GM23338 (cell line): Measurements from ENCODE around the gene PLXNA2. TPM values are rescaled to one million over a fixed set of nuclear protein-coding genes. Genes with fewer than 3 reads are reported as not detected.

Experiments
- ATAC-seq: fragments of 200-7000 bp; cut with Tn5 transposase; 3 replicates; pipeline ENCODE4 v1.9.1; 2020
- DNase-seq: peaks from one replicate; pipeline ENCODE4 v3.0.0-alpha.2; 2015; ENCODE audit warnings: low spot score
- H2AFZ ChIP-seq: fragments of 200-600 bp; sonication (generic); 2 replicates; pipeline ENCODE4 v1.8.0; 2016; ENCODE audit warnings: antibody characterized with exemption, mild to moderate bottlenecking, moderate library complexity
- H3F3A ChIP-seq: fragments of 200-600 bp; sonication (generic); replicated peaks from 2 replicates; pipeline ENCODE4 v1.8.0; 2017; ENCODE audit warnings: antibody characterized with exemption, mixed run types, low read depth
- H3K27ac ChIP-seq: fragments of 200-600 bp; sonication (generic); 2 replicates; pipeline ENCODE4 v1.6.1; 2016; ENCODE audit warnings: low read depth
- H3K27me3 ChIP-seq: fragments of 200-600 bp; sonication (generic); 2 replicates; pipeline ENCODE4 v1.8.0; 2016; ENCODE audit warnings: mild to moderate bottlenecking, mixed run types, moderate library complexity; ENCODE audit not compliant: insufficient read depth
- H3K36me3 ChIP-seq: fragments of 200-600 bp; sonication (generic); 2 replicates; pipeline ENCODE4 v1.8.0; 2016; ENCODE audit warnings: mild to moderate bottlenecking; ENCODE audit not compliant: insufficient read depth
- H3K4me1 ChIP-seq: fragments of 200-600 bp; sonication (generic); 2 replicates; pipeline ENCODE4 v1.8.0; 2016; ENCODE audit warnings: mild to moderate bottlenecking, moderate library complexity; ENCODE audit not compliant: insufficient read depth
- H3K4me2 ChIP-seq: fragments of 200-600 bp; sonication (generic); 2 replicates; pipeline ENCODE4 v1.7.1; 2017; ENCODE audit warnings: mixed run types
- H3K4me3 ChIP-seq: fragments of 200-600 bp; sonication (generic); 2 replicates; pipeline ENCODE4 v1.6.1; 2016; ENCODE audit warnings: mixed run types
- H3K79me2 ChIP-seq: fragments of 200-600 bp; sonication (generic); replicated peaks from 2 replicates; pipeline ENCODE4 v1.8.0; 2017; ENCODE audit warnings: mild to moderate bottlenecking; ENCODE audit not compliant: insufficient read depth
- H3K9me2 ChIP-seq: fragments of 200-600 bp; sonication (generic); 2 replicates; pipeline ENCODE4 v1.8.0; 2017; ENCODE audit not compliant: insufficient read depth
- H4K20me1 ChIP-seq: fragments of 200-600 bp; sonication (generic); replicated peaks from 2 replicates; pipeline ENCODE4 v1.8.0; 2017; ENCODE audit warnings: mild to moderate bottlenecking; ENCODE audit not compliant: insufficient read depth
- H3K27ac Mint-ChIP-seq: 2 replicates; pipeline ENCODE4 v1.8.0; 2020; ENCODE audit warnings: inconsistent platforms, mild to moderate bottlenecking, moderate library complexity, mixed read lengths
- H3K27me3 Mint-ChIP-seq: 3 replicates; pipeline ENCODE4 v1.8.0; 2022; ENCODE audit warnings: low read depth, mild to moderate bottlenecking, moderate library complexity, mixed read lengths, inconsistent platforms; ENCODE audit not compliant: insufficient read depth, poor library complexity
- H3K36me3 Mint-ChIP-seq: 3 replicates; pipeline ENCODE4 v1.8.0; 2021; ENCODE audit warnings: low read depth, mild to moderate bottlenecking, inconsistent platforms, moderate library complexity, mixed read lengths
- H3K4me1 Mint-ChIP-seq: 3 replicates; pipeline ENCODE4 v1.8.0; 2020; ENCODE audit warnings: mild to moderate bottlenecking, inconsistent platforms, mixed read lengths
- H3K4me3 Mint-ChIP-seq: 3 replicates; pipeline ENCODE4 v1.8.0; 2021; ENCODE audit warnings: moderate library complexity, mild to moderate bottlenecking, inconsistent platforms, mixed read lengths
- H3K9me3 Mint-ChIP-seq: 3 replicates; pipeline ENCODE4 v1.8.0; 2020; ENCODE audit warnings: moderate library complexity, mild to moderate bottlenecking, inconsistent platforms, mixed read lengths
- CREB1 ChIP-seq: fragments of 250-450 bp; sonication (Bioruptor Pico); IDR thresholded peaks from 2 replicates; pipeline ENCODE4 v1.5.0; 2020; ENCODE audit warnings: low read depth, mild to moderate bottlenecking, moderate library complexity
- ETS1 ChIP-seq: IDR thresholded peaks from 2 replicates; pipeline ENCODE4 v1.6.1; 2016; ENCODE audit warnings: antibody characterized with exemption
- EZH2 ChIP-seq: fragments of 200-600 bp; sonication (generic); IDR thresholded peaks from one replicate; pipeline ENCODE4 v1.8.0; 2017; ENCODE audit warnings: antibody characterized with exemption, mild to moderate bottlenecking, low read depth; ENCODE audit not compliant: unreplicated experiment
- EZH2phosphoT487 ChIP-seq: fragments of 200-600 bp; sonication (generic); IDR thresholded peaks from one replicate; pipeline ENCODE4 v1.8.1; 2018; ENCODE audit warnings: antibody characterized with exemption; ENCODE audit not compliant: unreplicated experiment
- JUNB ChIP-seq: IDR thresholded peaks from one replicate; pipeline ENCODE4 v1.6.1; 2016; ENCODE audit warnings: antibody characterized with exemption; ENCODE audit not compliant: unreplicated experiment
- NANOG ChIP-seq: IDR thresholded peaks from 2 replicates; pipeline ENCODE4 v1.6.1; 2016; ENCODE audit warnings: antibody characterized with exemption, borderline replicate concordance
- POLR2AphosphoS5 ChIP-seq: IDR thresholded peaks from 2 replicates; pipeline ENCODE4 v1.6.1; 2016; ENCODE audit warnings: antibody characterized with exemption, low read depth
- REST ChIP-seq: IDR thresholded peaks from one replicate; pipeline ENCODE4 v1.6.1; 2018; ENCODE audit warnings: antibody characterized with exemption; ENCODE audit not compliant: unreplicated experiment
- STAT1 ChIP-seq: IDR thresholded peaks from one replicate; pipeline ENCODE4 v1.6.1; 2016; ENCODE audit warnings: antibody characterized with exemption; ENCODE audit not compliant: unreplicated experiment
- ZNF114 ChIP-seq: fragments of 250-450 bp; sonication (Bioruptor Pico); IDR thresholded peaks from 2 replicates; pipeline ENCODE4 v1.5.0; 2020; ENCODE audit warnings: mild to moderate bottlenecking, moderate library complexity
- ZNF331 ChIP-seq: fragments of 250-450 bp; sonication (Bioruptor Pico); IDR thresholded peaks from 2 replicates; pipeline ENCODE4 v1.5.0; 2020; ENCODE audit warnings: low read depth, mild to moderate bottlenecking, moderate library complexity
- ZNF462 ChIP-seq: fragments of 250-450 bp; sonication (Bioruptor Pico); IDR thresholded peaks from 2 replicates; pipeline ENCODE4 v1.5.0; 2020; ENCODE audit warnings: mild to moderate bottlenecking, moderate library complexity
- polyA plus RNA-seq: library from polyadenylated mRNA; unstranded; fragments of >200 nt; fragmentation: Nextera tagmentation; extraction: Ambion mirVana; gene quantifications from 2 replicates; pipeline ENCODE4 v1.2.1, GENCODE V29; 2016
- total RNA-seq: library from RNA; depleted of rRNA; stranded (reverse); fragments of >200 nt; shearing (Covaris generic); gene quantifications from 2 replicates; pipeline ENCODE4 v1.2.3, GENCODE V29; 2014
- TF ChIP-seq, protein P1 (sequence below), 2 experiments: fragments of 200-600 bp in 1 of 2; sonication (generic) in 1 of 2; conservative IDR thresholded peaks; 2 replicates each; pipeline versions ENCODE4 v1.5.1 to v1.6.1; 2016 to 2017; ENCODE audit warnings: antibody characterized with exemption in 2 of 2, low read depth in 2 of 2, mild to moderate bottlenecking in 2 of 2, moderate library complexity in 1 of 2

Gene PLXNA2
- total and polyA plus RNA-seq, 2 experiments from 2014 or later = 0.40 to 1.8 TPM

DNA sequence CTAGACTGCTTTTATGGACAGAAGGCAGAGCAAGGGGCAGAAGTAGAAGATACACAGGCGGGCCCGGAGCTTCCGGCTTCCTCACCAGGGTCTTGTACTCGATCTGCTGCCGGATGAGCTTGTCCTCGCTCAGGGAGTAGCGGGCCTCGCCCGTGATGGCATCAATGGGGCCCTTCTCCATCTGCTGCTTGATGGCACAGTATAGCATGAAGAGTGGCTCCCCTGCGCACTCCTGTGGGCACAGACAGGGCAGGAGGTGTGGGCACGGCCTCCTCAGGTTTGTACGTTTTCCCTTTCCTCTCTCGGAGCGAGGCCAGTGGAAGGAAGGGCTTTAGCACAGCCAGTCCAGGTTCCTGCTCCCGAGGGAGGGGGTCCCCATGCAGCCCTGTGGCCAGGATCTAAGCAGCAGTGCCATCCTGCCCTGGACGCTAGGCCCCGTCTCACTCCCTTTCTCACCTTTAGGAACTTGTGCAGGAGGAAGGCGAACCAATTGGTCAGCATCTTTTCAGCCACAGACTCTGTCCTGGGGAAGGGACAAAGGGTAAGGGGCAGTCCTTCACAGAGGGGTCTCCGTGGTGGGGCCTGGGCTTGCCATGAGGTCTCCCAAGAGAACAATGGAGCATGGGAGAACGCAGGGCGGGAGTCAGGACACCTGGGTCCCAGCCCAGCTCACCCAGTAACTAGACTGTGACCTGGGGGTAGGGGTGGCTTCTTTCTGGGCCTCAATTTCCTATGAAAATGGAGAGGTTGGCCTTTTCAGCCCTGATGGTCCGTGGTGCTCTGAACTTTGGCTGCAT, 204.4 kb downstream of the PLXNA2 start:
- H3K79me2 ChIP-seq = no peaks in the 10 kb centered on the region
- Mint-ChIP-seq H3K4me3 (no peak overlapping the region), H3K4me1 (peaks cover 8% of the 10 kb centered on the region; the same call in 2 of the 3 replicates)

More for the DNA sequence above, 204.4 kb downstream of the PLXNA2 start:
- TF ChIP-seq ZNF462 (CRISPR knock-in tag) (no peak), NANOG (no peak), EZH2phosphoT487 (no peak), REST (no peak), CREB1 (CRISPR knock-in tag) (no peak), ETS1 (no peak), JUNB (no peak), STAT1 (no peak), POLR2AphosphoS5 (no peak), ZNF331 (CRISPR knock-in tag) (no peak), EZH2 (no peak), ZNF114 (no peak)
- TF ChIP-seq, protein P1, sequence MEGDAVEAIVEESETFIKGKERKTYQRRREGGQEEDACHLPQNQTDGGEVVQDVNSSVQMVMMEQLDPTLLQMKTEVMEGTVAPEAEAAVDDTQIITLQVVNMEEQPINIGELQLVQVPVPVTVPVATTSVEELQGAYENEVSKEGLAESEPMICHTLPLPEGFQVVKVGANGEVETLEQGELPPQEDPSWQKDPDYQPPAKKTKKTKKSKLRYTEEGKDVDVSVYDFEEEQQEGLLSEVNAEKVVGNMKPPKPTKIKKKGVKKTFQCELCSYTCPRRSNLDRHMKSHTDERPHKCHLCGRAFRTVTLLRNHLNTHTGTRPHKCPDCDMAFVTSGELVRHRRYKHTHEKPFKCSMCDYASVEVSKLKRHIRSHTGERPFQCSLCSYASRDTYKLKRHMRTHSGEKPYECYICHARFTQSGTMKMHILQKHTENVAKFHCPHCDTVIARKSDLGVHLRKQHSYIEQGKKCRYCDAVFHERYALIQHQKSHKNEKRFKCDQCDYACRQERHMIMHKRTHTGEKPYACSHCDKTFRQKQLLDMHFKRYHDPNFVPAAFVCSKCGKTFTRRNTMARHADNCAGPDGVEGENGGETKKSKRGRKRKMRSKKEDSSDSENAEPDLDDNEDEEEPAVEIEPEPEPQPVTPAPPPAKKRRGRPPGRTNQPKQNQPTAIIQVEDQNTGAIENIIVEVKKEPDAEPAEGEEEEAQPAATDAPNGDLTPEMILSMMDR (conservative IDR thresholded peaks at IDR 0.05; ENCODE audit: low read depth in 2 of 2) = no peak
- no peak overlapping the region for H3K4me2 ChIP-seq
- no peak for ATAC-seq
- H3K4me1 ChIP-seq = no peaks in the 10 kb centered on the region
- no peak for DNase-seq
- Mint-ChIP-seq H3K27ac (no peak overlapping the region), H3K27me3 (peaks cover 2% of the 10 kb centered on the region), H3K9me3 (no peaks in the 10 kb centered on the region), H3K36me3 (no peaks in the 10 kb centered on the region)
- no peaks in the 10 kb centered on the region for H3K9me2 ChIP-seq
- H2AFZ ChIP-seq = no peak overlapping the region
- H3K36me3 ChIP-seq = no peaks in the 10 kb centered on the region
- H3K27ac ChIP-seq = no peak overlapping the region
- H3K4me3 ChIP-seq = no peak overlapping the region
- no peaks in the 10 kb centered on the region for H3F3A ChIP-seq
- no peaks in the 10 kb centered on the region for H4K20me1 ChIP-seq
- no peaks in the 10 kb centered on the region for H3K27me3 ChIP-seq
